Loucy (cell line): ENCODE data around the gene COL6A1.
"Not testable (repeated sequence)": the region's sequence is repeated elsewhere in the genome, so short reads cannot be mapped to it uniquely, and the experiment has no call there.

Source experiments
- CTCF ChIP-seq: fragments of 200-600 bp; sonication (generic); conservative IDR thresholded peaks from 2 replicates; pipeline ENCODE4 v1.5.1; 2014; ENCODE audit warnings: mild to moderate bottlenecking, antibody characterized with exemption, low read length
- EZH2phosphoT487 ChIP-seq: fragments of 200-600 bp; IDR thresholded peaks from 2 replicates; pipeline ENCODE4 v1.6.1; 2018; ENCODE audit warnings: antibody characterized with exemption, mild to moderate bottlenecking, moderate library complexity, borderline replicate concordance

- TF ChIP-seq CTCF, EZH2phosphoT487: not testable (repeated sequence)
These were observed 5.7 kb upstream of the COL6A1 start for GRCh38 chr21:45975667-45976409.
